Measurements from ENCODE around the gene DUSP2.

The DUSP2 gene

GRCh38 chr2:96184989-96185388 is 39.7 kb upstream of the DUSP2 start:
- Mint-ChIP-seq H3K27ac (peak overlapping the region; percentile 35), H3K4me1 (no peaks in the 10 kb centered on the region), H3K36me3 (ENCODE audit: low read depth) (peaks cover 50% of the 10 kb centered on the region), H3K9me3 (no peaks in the 10 kb centered on the region), H3K27me3 (ENCODE audit: low read depth, poor library complexity) (no peaks in the 10 kb centered on the region), H3K4me3 (no peak overlapping the region)
- no peak for TF ChIP-seq CTCF (IDR thresholded peaks at IDR 0.05)
- DNase-seq: no peak

DNA sequence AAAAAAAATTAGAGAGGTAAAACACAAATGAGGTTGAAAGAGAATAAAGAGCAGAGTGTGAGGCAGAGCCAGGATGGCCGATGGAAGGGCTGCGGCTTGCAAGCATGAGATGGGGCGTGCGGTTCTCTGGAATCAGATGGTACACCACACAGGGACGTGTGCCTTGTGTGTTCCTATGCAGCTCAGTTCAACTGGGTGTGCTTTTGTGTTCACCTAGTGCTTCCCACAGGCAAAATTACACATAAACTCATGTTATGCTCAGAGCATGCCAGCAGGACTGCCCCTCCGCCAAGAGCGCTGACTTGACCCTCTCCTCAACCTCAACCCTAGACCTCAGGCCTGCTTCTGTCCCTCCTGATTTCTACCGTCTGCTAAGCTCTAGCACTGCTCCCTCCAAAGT is 38.9 kb upstream of the DUSP2 start:
- no peak for DNase-seq

GRCh38 chr2:96181529-96181928 is 36.3 kb upstream of the DUSP2 start:
- Mint-ChIP-seq H3K27me3 (ENCODE audit: low read depth, poor library complexity) (peaks cover 4% of the 10 kb centered on the region), H3K27ac (no peak overlapping the region), H3K36me3 (ENCODE audit: low read depth) (peaks cover 31% of the 10 kb centered on the region), H3K4me1 (peaks cover 5% of the 10 kb centered on the region), H3K9me3 (no peaks in the 10 kb centered on the region), H3K4me3 (no peak overlapping the region)
- TF ChIP-seq CTCF (IDR thresholded peaks at IDR 0.05): no peak
- DNase-seq: no peak

More for the DNA sequence above, 38.9 kb upstream of the DUSP2 start:
- peaks cover 5% of the 10 kb centered on the region for H3K4me1 Mint-ChIP-seq
- TF ChIP-seq CTCF (IDR thresholded peaks at IDR 0.05): no peak
- H3K4me3 Mint-ChIP-seq: no peak overlapping the region
- no peaks in the 10 kb centered on the region for H3K27me3 Mint-ChIP-seq (ENCODE audit: low read depth, poor library complexity)
- H3K9me3 Mint-ChIP-seq: no peaks in the 10 kb centered on the region
- H3K36me3 Mint-ChIP-seq (ENCODE audit: low read depth): peaks cover 43% of the 10 kb centered on the region
- peak overlapping the region; percentile 85 for H3K27ac Mint-ChIP-seq

DNA sequence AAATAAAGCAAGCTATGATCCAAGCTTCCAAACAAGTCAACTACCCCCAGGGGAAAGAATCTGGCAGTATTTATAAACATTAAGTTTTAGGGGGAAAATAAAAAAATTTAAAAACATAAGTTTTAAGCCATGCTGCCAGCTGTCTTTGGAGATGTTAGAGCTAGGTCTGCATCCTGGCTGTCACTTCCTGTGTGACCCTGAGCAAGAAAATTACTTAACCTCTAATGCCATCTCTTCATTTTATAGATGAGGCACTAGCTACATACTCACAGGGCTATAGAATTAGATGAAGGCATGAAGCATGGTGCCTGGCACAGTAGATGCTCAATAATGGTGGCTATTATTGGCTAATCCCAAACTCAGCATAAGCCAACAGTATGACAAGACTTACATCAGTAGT is 35.3 kb upstream of the DUSP2 start:
- no peak overlapping the region for H3K4me3 Mint-ChIP-seq
- peaks cover 6% of the 10 kb centered on the region for H3K27me3 Mint-ChIP-seq (ENCODE audit: low read depth, poor library complexity)
- no peak for DNase-seq
- H3K9me3 Mint-ChIP-seq: no peaks in the 10 kb centered on the region
- H3K36me3 Mint-ChIP-seq (ENCODE audit: low read depth): peaks cover 22% of the 10 kb centered on the region
- no peak overlapping the region for H3K27ac Mint-ChIP-seq
- H3K4me1 Mint-ChIP-seq: peaks cover 5% of the 10 kb centered on the region
- TF ChIP-seq CTCF (IDR thresholded peaks at IDR 0.05): no peak

- no peak for TF ChIP-seq CTCF (IDR thresholded peaks at IDR 0.05)
- Mint-ChIP-seq H3K4me3 (no peak overlapping the region), H3K36me3 (ENCODE audit: low read depth) (peaks cover 17% of the 10 kb centered on the region), H3K27me3 (ENCODE audit: low read depth, poor library complexity) (peaks cover 6% of the 10 kb centered on the region), H3K4me1 (peaks cover 5% of the 10 kb centered on the region), H3K9me3 (no peaks in the 10 kb centered on the region), H3K27ac (no peak overlapping the region)
- no peak for DNase-seq
Measured at GRCh38 chr2:96180002-96180401, 34.8 kb upstream of the DUSP2 start.

DNA sequence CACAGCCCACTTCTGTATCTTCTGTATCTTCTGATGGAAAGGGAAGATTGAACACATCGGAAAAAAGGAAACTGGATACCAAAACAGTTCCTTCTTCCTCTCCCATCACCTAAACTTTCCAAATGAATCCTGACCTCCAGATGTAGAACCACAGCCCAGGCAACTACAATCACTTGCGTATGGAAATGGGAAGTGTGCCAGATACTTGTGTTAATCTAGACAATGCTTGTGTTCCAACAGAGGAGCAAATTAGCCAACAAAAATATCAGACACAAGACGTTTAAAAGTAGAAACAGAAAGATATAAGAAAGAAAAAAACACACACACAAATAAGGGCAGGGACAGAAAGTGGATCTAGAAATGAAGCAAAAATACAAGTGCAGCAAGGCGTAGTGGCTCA is 31.4 kb upstream of the DUSP2 start:
- peaks cover 6% of the 10 kb centered on the region for H3K27me3 Mint-ChIP-seq (ENCODE audit: low read depth, poor library complexity)
- H3K4me1 Mint-ChIP-seq: peaks cover 8% of the 10 kb centered on the region
- H3K4me3 Mint-ChIP-seq: no peak overlapping the region
- no peak for DNase-seq
- no peaks in the 10 kb centered on the region for H3K36me3 Mint-ChIP-seq (ENCODE audit: low read depth)
- no peak for TF ChIP-seq CTCF (IDR thresholded peaks at IDR 0.05)
- H3K9me3 Mint-ChIP-seq: no peaks in the 10 kb centered on the region
- H3K27ac Mint-ChIP-seq: peak overlapping the region; percentile 14

All from nephron progenitor cell (in vitro differentiated cells).